Amniotic epithelial cell (primary cell): ENCODE results near the gene TNS3.

Experiments
- DNase-seq: peaks from one replicate; pipeline ENCODE4 v3.0.0-alpha.2; 2010; ENCODE audit warnings: low read depth

Gene TNS3

GRCh38 chr7:47226696-47227095, 355.2 kb downstream of the TNS3 start:
- no peak for DNase-seq

GRCh38 chr7:47225387-47226131, 356.4 kb downstream of the TNS3 start:
- DNase-seq: peak; percentile 65
